Neuronal stem cell (in vitro differentiated cells): ENCODE measurements around the gene PDE4B.

Source experiments
- DNase-seq: peaks from one replicate; pipeline ENCODE4 v3.0.0-alpha.2; 2013; ENCODE audit warnings: low spot score
- H2AFZ ChIP-seq: one replicate; pipeline ENCODE4 v1.6.1; 2013; ENCODE audit warnings: mild to moderate bottlenecking, low read length, inconsistent platforms
- H2AK5ac ChIP-seq: 2 replicates; pipeline ENCODE4 v1.6.1; 2013; ENCODE audit warnings: low read depth, mild to moderate bottlenecking, inconsistent platforms, low read length, moderate library complexity, mixed read lengths
- H2BK120ac ChIP-seq: 2 replicates; pipeline ENCODE4 v1.6.1; 2013; ENCODE audit warnings: low read depth, mild to moderate bottlenecking, inconsistent platforms, low read length, moderate library complexity, mixed read lengths
- H2BK12ac ChIP-seq: one replicate; pipeline ENCODE4 v1.6.1; 2013; ENCODE audit warnings: low read length, inconsistent platforms
- H2BK15ac ChIP-seq: 2 replicates; pipeline ENCODE4 v1.6.1; 2013; ENCODE audit warnings: mild to moderate bottlenecking, low read length, inconsistent platforms, mixed read lengths
- H2BK5ac ChIP-seq: one replicate; pipeline ENCODE4 v1.6.1; 2013; ENCODE audit warnings: inconsistent platforms, mild to moderate bottlenecking, low read length, moderate library complexity
- H3K14ac ChIP-seq: one replicate; pipeline ENCODE4 v1.6.1; 2013; ENCODE audit warnings: low read length, inconsistent platforms
- H3K18ac ChIP-seq: 2 replicates; pipeline ENCODE4 v1.6.1; 2013; ENCODE audit warnings: low read length, inconsistent platforms
- H3K23ac ChIP-seq: 2 replicates; pipeline ENCODE4 v1.6.1; 2013; ENCODE audit warnings: low read depth, mild to moderate bottlenecking, mixed read lengths, low read length, inconsistent platforms; ENCODE audit not compliant: poor library complexity
- H3K27ac ChIP-seq: replicated peaks from 3 replicates; pipeline ENCODE4 v1.5.1; 2013; ENCODE audit warnings: low read length, inconsistent platforms
- H3K27me3 ChIP-seq, 3 experiments: 2 replicates each; pipeline ENCODE4 v1.6.1; 2013; ENCODE audit warnings: low read length in 3 of 3, mild to moderate bottlenecking in 2 of 3, inconsistent platforms in 1 of 3, low read depth in 1 of 3, mixed read lengths in 1 of 3, moderate library complexity in 1 of 3; ENCODE audit not compliant: control insufficient read depth in 3 of 3, insufficient read depth in 3 of 3
- H3K36me3 ChIP-seq, 2 donors: replicated peaks in 1 of 2; 2 replicates each; pipeline ENCODE4 v1.6.1; 2013; ENCODE audit warnings: low read length in 2 of 2; ENCODE audit not compliant: control insufficient read depth in 2 of 2, insufficient read depth in 2 of 2
- H3K4ac ChIP-seq: 2 replicates; pipeline ENCODE4 v1.6.1; 2013; ENCODE audit warnings: inconsistent platforms, mild to moderate bottlenecking, low read length, moderate library complexity
- H3K4me1 ChIP-seq, 2 donors: 1 replicate in 1 of 2; 2 replicates in 1 of 2; pipeline ENCODE4 v1.6.1; 2013; ENCODE audit warnings: low read length in 2 of 2, low read depth in 1 of 2; ENCODE audit not compliant: control insufficient read depth in 2 of 2, insufficient read depth in 1 of 2
- H3K4me2 ChIP-seq: one replicate; pipeline ENCODE4 v1.6.1; 2013; ENCODE audit warnings: mild to moderate bottlenecking, low read length, inconsistent platforms; ENCODE audit not compliant: insufficient read depth, poor library complexity, severe bottlenecking
- H3K4me3 ChIP-seq, 2 donors: 2 replicates each; pipeline ENCODE4 v1.5.1; 2013; ENCODE audit warnings: low read length in 2 of 2, mild to moderate bottlenecking in 2 of 2, inconsistent platforms in 1 of 2, moderate library complexity in 1 of 2
- H3K79me1 ChIP-seq: one replicate; pipeline ENCODE4 v1.6.1; 2013; ENCODE audit warnings: low read depth, mild to moderate bottlenecking, inconsistent platforms, low read length, moderate library complexity
- H3K9ac ChIP-seq: one replicate; pipeline ENCODE4 v1.6.1; 2013; ENCODE audit warnings: mild to moderate bottlenecking, low read depth, low read length, inconsistent platforms; ENCODE audit not compliant: poor library complexity
- H3K9me3 ChIP-seq, 2 donors: replicated peaks in 1 of 2; 2 replicates each; pipeline versions ENCODE3 to v1.6.1; 2013; ENCODE audit warnings: low read length in 2 of 2, mild to moderate bottlenecking in 2 of 2, inconsistent platforms in 1 of 2, low read depth in 1 of 2, mixed read lengths in 1 of 2, moderate library complexity in 1 of 2; ENCODE audit not compliant: control insufficient read depth in 2 of 2, insufficient read depth in 1 of 2
- H4K8ac ChIP-seq: one replicate; pipeline ENCODE4 v1.6.1; 2013; ENCODE audit warnings: low read depth, mild to moderate bottlenecking, inconsistent platforms, low read length, moderate library complexity
- H4K91ac ChIP-seq: one replicate; pipeline ENCODE4 v1.6.1; 2013; ENCODE audit warnings: low read length, low read depth, mild to moderate bottlenecking, inconsistent platforms; ENCODE audit not compliant: poor library complexity
- WGBS, 2 donors: extraction: QIAGEN DNeasy Blood & Tissue Kit; methylation state at CpG; one replicate each; pipeline ENCODE4 v1.1.7; 2013; ENCODE audit warnings: missing lambda C conversion rate in 2 of 2, mixed read lengths in 1 of 2; ENCODE audit not compliant: insufficient read length in 2 of 2, insufficient replicate concordance in 1 of 2; ENCODE audit errors: extremely low coverage in 2 of 2; 5-methylcytosine and 5-hydroxymethylcytosine counted together

The PDE4B gene

GRCh38 chr1:65979136-65980044 is 186.7 kb downstream of the PDE4B start:
- whole genome bisulfite sequencing, 2 donors = no CpG with 5 or more reads among the region's 7 CpGs
- no peak overlapping the region for H4K8ac ChIP-seq
- H3K9me3 ChIP-seq = peaks cover 6 to 19% of the 10 kb centered on the region in 2 donors
- H3K23ac ChIP-seq = no peak overlapping the region
- H3K9ac ChIP-seq = no peak overlapping the region
- H2AFZ ChIP-seq = peak overlapping the region; percentile 47
- H3K14ac ChIP-seq = no peak overlapping the region
- H3K27ac ChIP-seq = no peak overlapping the region
- H2BK5ac ChIP-seq = no peak overlapping the region
- no peak overlapping the region for H2BK120ac ChIP-seq
- H2BK12ac ChIP-seq = no peak overlapping the region
- H3K4me3 ChIP-seq = no peak overlapping the region
- H3K79me1 ChIP-seq = no peaks in the 10 kb centered on the region
- no peaks in the 10 kb centered on the region for H3K36me3 ChIP-seq
- H3K18ac ChIP-seq = no peak overlapping the region
- no peak overlapping the region for H4K91ac ChIP-seq
- peaks cover 2 to 16% of the 10 kb centered on the region in 2 donors for H3K4me1 ChIP-seq
- H3K4ac ChIP-seq = no peak overlapping the region
- H2BK15ac ChIP-seq = no peak overlapping the region
- no peak for DNase-seq
- no peaks in the 10 kb centered on the region for H3K27me3 ChIP-seq
- no peak overlapping the region for H3K4me2 ChIP-seq
- no peak overlapping the region for H2AK5ac ChIP-seq

- no peak overlapping the region for H2BK120ac ChIP-seq
- no peak overlapping the region for H2BK15ac ChIP-seq
- H3K4me2 ChIP-seq = no peak overlapping the region
- no peak overlapping the region for H3K4ac ChIP-seq
- H3K4me3 ChIP-seq = no peak overlapping the region
- H3K9me3 ChIP-seq = peaks cover 6 to 19% of the 10 kb centered on the region in 2 donors
- H2BK5ac ChIP-seq = no peak overlapping the region
- no peak overlapping the region for H2AFZ ChIP-seq
- peaks cover 2 to 16% of the 10 kb centered on the region in 2 donors for H3K4me1 ChIP-seq
- no peaks in the 10 kb centered on the region for H3K27me3 ChIP-seq
- no peak overlapping the region for H4K91ac ChIP-seq
- H2BK12ac ChIP-seq = no peak overlapping the region
- H3K23ac ChIP-seq = no peak overlapping the region
- H3K18ac ChIP-seq = no peak overlapping the region
- no peaks in the 10 kb centered on the region for H3K79me1 ChIP-seq
- no peak overlapping the region for H3K27ac ChIP-seq
- no peak overlapping the region for H4K8ac ChIP-seq
- no peak overlapping the region for H3K14ac ChIP-seq
- no peak overlapping the region for H2AK5ac ChIP-seq
- DNase-seq = no peak
- WGBS, 2 donors = no CpG with 5 or more reads among the region's 2 CpGs
- H3K36me3 ChIP-seq = no peaks in the 10 kb centered on the region
- no peak overlapping the region for H3K9ac ChIP-seq
These were observed 187.5 kb downstream of the PDE4B start for GRCh38 chr1:65980237-65980636.

GRCh38 chr1:65983500-65983899 is 190.8 kb downstream of the PDE4B start:
- 100% methylated on average over 1 of the region's 5 CpGs for WGBS, 2 donors
- Histone ChIP-seq H4K8ac (no peak overlapping the region), H2BK120ac (no peak overlapping the region)

GRCh38 chr1:65985393-65986066 is 192.8 kb downstream of the PDE4B start:
- Histone ChIP-seq H2AFZ (no peak overlapping the region), H2BK15ac (no peak overlapping the region), H3K9me3 (no peaks in the 10 kb centered on the region), H3K4me1 (no peaks in the 10 kb centered on the region), H3K4ac (no peak overlapping the region), H2BK120ac (no peak overlapping the region), H3K4me3 (no peak overlapping the region), H3K36me3 (no peaks in the 10 kb centered on the region), H3K14ac (no peak overlapping the region), H3K27me3 (no peaks in the 10 kb centered on the region), H3K27ac (no peak overlapping the region), H2BK5ac (no peak overlapping the region), H3K79me1 (no peaks in the 10 kb centered on the region), H4K91ac (no peak overlapping the region), H4K8ac (no peak overlapping the region), H2AK5ac (no peak overlapping the region), H3K18ac (no peak overlapping the region), H3K4me2 (no peak overlapping the region), H3K23ac (no peak overlapping the region), H3K9ac (no peak overlapping the region), H2BK12ac (no peak overlapping the region)
- no peak for DNase-seq
- no CpG with 5 or more reads among the region's 1 CpG for WGBS, 2 donors

More at GRCh38 chr1:65983500-65983899, 190.8 kb downstream of the PDE4B start:
- Histone ChIP-seq H3K4me1 (peaks cover 2 to 12% of the 10 kb centered on the region in 2 donors), H2BK5ac (no peak overlapping the region), H3K23ac (no peak overlapping the region), H3K4me3 (no peak overlapping the region), H2BK15ac (no peak overlapping the region), H3K18ac (no peak overlapping the region), H3K27me3 (no peaks in the 10 kb centered on the region), H2AK5ac (no peak overlapping the region), H3K79me1 (no peaks in the 10 kb centered on the region), H4K91ac (no peak overlapping the region), H3K9me3 (no peaks in the 10 kb centered on the region), H3K9ac (no peak overlapping the region), H3K36me3 (no peaks in the 10 kb centered on the region), H3K4ac (no peak overlapping the region), H3K14ac (no peak overlapping the region), H3K27ac (no peak overlapping the region), H2BK12ac (no peak overlapping the region), H2AFZ (no peak overlapping the region), H3K4me2 (no peak overlapping the region)
- DNase-seq = no peak
